NCI-H2196 treated with DMSO at 0.1 percent for 48 hours (cell line): Measurements from ENCODE around the gene RFPL4A.
"Not testable (repeated sequence)": the region's sequence is repeated elsewhere in the genome, so short reads cannot be mapped to it uniquely, and the experiment has no call there.

Source experiments
- DNase-seq: peaks from one replicate; lab custom pipeline; 2025; ENCODE audit not compliant: unreplicated experiment; lab: John Stamatoyannopoulos, UW

RFPL4A gene

DNA sequence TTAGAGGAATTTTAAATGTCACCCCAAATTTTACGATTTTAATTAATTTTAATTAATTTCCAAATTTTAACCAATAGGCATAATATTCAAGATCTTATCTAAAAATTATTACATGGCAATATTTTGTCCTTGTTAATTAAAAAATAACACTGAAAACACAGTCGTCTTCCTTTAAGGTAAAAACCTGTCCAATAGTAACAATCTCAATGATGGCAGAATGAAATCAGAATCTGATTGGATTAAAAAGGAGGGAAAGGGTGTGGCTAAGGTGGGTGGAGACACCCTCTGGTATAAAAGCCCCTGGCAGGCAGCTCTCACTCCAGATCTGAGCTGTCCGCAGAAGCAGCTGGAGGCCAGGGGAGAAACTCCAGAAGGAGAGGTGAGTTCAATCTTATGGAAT, at the start of gene RFPL4A:
Gene RFPL4A, plus strand, starts transcription at position 301 of the 400 bp plus-strand sequence. CDS start 2,704 bp downstream, outside the sequence.
- DNase-seq, result not testable (repeated sequence)

DNA sequence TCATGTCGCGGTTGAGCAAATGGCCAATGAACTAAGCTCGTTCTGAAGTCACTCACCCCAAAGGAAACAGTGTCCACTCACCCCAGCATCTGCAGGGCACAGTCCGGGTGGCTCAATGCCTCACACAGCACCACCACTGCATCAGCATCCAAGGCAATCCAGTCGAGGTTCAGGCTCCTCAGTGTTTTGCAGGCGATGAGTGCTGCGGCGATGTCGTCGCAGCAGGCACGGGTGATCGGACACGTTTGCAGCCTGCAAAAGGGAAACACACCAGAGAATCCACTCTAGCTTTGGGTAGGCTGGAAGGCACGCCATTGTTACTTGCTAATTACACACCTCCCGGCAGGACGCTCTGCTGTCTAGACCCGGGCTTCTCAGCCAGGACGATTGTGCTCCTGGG, 47.2 kb upstream of the RFPL4A start:
- DNase-seq, result no peak

DNA sequence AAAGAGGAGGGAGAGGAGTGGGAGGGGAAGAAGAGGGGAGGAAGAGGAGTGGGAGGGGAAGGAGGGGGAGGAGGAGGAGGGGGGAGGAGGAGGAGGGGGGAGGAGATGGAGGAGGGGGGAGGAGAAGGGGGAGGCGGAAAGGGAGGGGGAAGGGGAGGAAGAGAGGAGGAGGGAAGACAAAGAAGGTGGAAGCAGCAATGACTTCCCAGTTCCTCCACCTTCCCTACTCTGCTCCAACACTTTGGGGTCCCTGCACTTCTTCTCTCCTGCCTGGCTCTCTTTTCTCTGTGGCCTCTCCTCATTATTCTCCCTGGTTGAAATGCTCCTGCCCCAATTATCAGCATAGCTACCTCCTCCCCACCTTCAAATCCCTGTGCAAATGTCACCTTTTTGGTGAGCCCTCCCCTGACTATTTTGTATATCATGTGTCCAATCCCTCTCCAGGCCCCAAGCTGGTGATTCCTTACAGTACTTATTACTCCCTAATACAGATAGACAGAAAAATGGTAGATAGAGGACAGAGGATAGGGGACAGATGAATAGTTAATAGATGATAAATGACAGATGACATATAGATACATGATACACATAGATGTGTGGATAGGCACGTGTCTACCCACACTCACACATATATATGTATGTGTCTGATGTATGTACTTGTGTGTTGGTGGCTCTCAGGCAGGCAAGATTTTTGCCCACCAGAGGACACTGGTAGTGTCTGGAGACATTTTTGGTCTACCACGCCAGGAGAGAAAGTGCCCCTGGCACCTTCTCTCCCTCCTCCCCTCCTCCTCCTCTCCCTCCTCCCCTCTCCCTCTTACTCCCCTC, 45.9 kb upstream of the RFPL4A start:
- no peak for DNase-seq

DNA sequence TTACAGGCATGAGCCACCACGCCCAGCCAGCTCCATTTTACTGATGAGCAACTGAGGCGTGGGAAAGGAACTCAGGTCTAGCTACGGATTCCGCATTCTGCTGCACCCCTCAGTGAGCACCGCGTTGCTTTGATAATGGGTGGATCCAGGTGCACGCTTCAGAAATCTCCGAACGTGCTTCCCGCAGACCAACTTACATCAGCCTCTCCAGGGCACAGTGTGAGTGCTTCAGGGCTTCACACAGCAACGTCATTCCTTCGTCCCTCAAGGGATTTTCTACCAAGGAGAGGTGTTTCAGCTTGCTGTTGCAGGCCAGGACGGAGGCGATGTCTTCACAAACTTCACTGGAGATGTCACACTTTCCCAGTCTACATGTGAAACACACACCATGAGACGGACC, 42.4 kb upstream of the RFPL4A start:
- DNase-seq, result no peak

DNA sequence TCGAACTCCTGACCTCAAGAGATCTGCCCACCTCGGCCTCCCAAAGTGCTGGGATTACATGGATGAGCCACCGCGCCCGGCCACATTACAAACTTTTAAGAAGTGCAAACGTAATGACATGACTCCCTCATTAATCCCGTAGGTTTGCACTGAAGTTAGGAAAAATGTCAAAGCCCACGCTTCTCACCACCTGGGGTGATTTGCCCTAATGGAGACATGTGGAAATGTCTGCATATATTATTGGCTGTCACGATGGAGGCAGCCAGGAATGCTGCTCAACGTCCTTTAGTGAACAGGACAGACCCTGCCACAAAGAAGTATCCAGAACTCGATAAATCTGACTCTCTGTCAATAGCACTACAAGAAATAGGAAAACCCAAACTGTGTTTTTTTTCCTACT, 41.6 kb upstream of the RFPL4A start:
- no peak for DNase-seq

DNA sequence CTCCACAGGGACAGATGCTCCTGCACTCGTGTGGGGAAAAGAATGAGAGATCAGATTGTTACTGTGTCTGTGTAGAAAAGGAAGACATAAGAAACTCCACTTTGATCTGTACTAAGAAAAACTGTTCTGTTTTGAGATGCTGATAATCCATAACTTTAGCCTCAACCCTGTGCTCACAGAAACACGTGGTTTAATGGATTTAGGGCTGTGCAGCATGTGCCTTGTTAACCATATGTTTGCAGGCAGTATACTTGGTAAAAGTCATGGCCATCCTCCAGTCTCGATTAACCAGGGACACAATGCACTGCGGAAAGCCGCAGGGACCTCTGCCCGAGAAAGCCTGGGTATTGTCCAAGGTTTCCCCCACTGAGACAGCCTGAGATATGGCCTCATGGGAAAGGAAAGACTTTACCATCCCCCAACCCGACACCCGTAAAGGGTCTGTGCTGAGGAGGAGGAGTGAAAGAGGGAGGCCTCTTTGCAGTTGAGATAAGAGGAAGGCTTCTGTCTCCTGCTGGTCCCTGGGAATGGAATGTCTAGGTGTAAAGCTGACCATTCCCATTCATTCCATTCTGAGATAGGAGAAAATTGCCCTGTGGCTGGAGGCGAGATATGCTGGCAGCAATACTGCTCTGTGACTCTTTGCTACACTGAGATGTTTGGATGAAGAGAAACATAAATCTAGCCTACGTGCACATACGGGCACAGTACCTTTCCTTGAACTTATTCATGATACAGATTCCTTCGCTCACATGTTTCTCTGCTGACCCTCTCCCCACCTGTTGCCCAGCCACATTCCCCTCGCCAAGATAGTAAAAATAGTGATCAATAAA, 40.8 kb upstream of the RFPL4A start:
- not testable (repeated sequence) for DNase-seq

DNA sequence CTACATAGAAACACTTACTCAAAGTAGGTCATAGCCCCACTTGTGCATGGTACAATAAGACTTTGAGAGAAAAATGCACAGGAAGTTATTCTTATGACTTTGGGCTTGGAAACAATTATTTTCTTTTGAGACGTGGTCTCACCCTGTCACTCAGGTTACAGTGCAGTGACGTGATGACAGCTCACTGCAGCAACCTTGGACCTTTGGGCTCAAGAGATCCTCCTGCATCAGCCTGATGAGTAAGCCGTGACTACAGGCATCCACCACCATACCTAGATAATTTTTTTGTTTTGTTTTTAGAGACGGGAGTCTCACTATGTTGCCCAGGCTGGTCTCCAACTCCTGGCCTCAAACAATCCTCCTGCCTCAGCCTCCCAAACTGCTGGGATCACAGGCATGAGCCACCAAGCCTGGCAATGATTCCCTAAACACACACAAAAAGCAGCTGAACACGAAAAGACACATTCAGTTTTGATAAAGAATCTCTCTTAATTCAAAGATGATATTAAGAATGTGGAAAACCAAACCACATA, 38.6 kb upstream of the RFPL4A start:
- no peak for DNase-seq

DNA sequence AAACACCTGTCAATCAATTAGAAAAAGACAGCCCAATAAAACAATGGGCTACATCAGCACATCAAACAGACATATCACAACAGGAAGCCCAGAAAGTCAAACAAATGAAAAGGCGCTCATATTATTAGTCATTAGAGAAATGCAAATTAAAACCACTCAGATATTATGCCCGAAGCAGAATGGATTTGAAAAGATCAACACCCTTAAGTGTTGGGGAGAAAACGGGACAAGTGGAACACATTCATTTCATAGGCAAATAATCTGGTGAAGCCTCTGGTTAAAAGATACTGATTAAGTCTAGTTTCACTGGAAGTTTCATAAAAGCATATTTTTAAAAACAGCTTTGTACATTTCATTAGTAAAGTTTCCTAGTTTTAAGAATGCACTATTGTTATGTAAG, 38.1 kb upstream of the RFPL4A start:
- DNase-seq, result no peak

DNA sequence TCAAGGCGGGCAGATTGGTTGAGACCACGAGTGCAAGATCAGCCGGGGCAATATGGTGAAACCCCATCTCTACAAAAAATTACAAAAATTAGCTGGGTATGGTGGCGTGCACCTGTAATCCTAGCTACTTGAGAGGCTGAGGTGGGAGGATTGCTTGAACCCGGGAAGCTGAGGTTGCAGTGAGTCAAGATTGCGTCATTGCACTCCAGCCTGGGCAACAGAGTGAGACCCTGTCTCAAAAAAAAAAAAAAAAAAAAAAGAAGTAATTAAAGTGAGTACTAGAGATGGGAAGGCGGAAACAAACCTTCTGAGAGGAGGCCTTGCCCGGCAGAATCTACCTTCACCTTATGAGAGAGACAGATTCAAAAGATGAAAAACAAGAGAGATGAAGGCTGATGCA, 35.4 kb upstream of the RFPL4A start:
- no peak for DNase-seq

DNA sequence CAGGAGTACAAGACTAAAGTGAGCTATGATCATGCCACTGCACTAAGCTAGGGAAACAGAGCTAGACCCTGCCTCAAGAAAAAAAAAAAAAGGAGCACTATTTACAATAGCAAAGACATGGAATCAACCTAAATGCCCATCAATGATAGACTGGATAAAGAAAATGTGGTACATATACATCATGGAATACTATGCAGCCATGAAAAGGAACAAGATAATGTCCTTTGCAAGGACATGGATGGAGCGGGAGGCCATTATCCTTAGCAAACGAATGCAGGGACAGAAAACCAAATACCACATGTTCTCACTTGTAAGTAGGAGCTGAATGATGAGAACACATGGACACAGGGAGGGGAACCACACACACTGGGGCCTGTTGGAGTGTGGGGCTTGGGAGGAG, 28.5 kb upstream of the RFPL4A start:
- DNase-seq, result not testable (repeated sequence)

DNA sequence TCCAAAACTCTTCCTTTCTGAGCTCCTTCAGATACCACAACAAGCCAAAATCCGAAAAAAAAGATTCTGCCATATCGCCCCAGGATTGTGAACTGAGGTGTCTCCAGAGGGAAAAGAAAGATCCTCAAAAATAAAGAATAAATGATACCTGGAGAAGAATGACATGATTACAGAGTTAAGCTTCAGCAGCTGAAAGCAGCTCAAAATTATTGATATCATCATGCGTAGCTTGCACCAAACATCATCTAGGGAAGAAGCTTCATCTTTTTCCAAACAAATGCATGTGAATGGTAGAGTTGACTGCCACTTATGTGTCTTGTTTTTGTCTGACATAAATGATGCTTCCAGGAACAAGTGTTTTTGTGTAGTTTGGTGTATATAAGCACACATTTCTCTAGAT, 20.6 kb upstream of the RFPL4A start, which contains the start of gene NLRP9:
Gene NLRP9, minus strand, starts transcription at position 101 of the 400 bp plus-strand sequence. Its CDS starts 28 bp downstream, at position 73.
- DNase-seq, result no peak

DNA sequence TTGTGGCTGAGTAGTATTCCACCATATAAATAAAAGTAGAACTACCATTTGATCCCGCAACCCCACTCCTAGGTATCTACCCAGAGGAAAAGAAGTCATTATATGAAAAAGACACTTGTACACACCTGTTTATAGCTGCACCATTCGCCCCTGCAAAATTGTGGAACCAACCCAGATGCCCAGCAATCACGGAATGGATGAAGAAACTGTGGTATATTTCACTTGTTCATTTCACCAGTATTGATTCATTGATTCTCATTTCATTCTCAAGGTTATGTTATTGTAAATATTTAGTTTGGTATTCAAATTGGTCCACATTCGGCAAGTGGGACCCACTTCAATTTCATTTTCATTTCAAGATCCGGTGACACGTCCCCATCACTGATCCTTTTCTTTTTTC, 8.2 kb upstream of the RFPL4A start:
- DNase-seq, result no peak

DNA sequence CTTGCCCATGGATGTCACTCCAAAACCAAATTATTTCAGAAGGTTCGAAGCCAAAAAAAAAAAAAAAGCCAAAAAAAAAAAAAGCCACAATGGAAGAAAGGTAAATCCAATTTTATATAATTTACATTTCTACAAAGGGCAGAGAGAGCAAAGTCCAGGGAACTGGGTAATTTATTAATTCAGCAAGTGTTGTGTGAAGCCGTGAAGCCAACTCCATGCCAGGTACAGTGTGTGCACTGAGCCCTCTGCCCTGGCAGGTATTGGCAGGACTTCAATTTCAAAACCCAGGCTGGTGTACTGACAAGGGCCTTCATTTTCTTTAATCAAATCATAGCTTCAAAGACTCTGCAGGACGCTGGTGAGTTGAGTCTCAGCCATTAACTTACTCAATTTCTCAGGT, 5.5 kb upstream of the RFPL4A start:
- no peak for DNase-seq

DNA sequence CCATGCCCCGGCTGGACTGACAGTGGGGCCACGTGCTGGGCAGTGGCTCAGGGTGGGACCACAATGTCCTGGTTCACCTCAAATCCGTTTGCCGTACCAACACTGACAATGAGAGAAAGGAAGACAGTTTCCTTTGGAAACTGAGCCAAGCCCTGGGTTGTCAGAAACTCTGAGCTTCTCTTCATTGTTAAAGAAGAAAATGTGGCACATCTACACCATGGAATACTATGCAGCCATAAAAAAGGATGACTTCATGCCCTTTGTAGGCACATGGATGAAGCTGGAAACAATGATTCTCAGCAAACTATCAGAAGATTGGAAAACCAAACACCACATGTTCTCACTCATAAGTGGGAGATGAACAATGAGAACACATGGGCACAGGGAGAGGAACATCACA, 2.1 kb upstream of the RFPL4A start:
- DNase-seq, result not testable (repeated sequence)

DNA sequence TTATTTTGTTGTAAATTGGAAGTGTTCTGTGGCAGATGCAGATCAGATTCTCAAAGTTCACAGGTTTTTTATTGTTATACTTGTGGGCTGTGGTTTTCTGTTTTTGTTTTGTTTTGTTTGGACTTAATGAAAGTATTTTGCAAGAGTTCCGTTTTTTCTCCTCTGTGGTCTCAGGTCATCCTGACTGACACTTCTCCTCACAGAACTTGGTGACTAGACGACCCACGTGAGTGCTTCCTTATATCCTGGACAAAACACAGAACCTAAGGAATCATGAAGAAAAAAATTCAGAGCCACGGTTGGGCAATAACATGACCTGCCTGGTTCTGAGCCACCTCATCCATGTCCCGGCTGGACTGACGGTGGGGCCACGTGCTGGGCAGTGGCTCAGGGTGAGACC, 7.6 kb downstream of the RFPL4A start:
- no peak for DNase-seq

DNA sequence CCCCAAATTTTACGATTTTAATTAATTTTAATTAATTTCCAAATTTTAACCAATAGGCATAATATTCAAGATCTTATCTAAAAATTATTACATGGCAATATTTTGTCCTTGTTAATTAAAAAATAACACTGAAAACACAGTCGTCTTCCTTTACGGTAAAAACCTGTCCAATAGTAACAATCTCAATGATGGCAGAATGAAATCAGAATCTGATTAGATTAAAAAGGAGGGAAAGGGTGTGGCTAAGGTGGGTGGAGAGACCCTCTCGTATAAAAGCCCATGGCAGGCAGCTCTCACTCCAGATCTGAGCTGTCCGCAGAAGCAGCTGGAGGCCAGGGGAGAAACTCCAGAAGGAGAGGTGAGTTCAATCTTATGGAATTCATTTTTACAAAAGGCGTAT, 9.9 kb downstream of the RFPL4A start, which contains the start of gene RFPL4AL1:
Gene RFPL4AL1, plus strand, starts transcription at position 301 of the 400 bp plus-strand sequence. CDS start 2,687 bp downstream, outside the sequence.
- not testable (repeated sequence) for DNase-seq

DNA sequence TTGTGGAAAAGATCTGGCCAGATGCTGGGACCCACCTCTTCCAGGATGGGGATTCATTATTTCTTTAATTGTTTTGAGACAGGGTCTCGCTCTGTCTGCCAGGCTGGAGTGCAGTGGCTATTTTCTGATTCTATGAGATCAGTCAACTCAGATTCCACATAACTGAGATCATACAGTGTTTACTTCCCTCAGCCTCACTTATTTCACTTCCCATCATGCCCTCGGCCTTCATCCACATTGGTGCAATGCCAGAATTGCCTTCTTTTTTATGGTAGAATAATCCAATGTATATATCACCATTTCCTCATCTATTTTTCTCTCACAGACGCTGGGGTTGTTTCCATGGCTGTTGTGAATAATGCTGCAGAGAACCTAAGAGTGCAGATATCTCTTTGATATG, 10.7 kb downstream of the RFPL4A start:
- DNase-seq, result not testable (repeated sequence)

DNA sequence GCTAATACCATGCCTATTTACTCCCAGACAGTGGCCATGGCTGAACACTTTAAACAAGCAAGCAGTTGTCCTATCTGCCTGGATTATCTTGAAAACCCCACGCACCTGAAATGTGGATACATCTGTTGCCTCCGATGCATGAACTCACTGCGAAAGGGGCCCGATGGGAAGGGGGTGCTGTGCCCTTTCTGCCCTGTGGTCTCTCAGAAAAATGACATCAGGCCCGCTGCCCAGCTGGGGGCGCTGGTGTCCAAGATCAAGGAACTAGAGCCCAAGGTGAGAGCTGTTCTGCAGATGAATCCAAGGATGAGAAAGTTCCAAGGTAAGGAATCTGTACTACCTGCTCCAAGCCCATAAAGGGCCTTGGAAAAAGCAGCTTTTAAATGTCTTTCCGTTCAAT, 18.6 kb downstream of the RFPL4A start:
- DNase-seq, result no peak

DNA sequence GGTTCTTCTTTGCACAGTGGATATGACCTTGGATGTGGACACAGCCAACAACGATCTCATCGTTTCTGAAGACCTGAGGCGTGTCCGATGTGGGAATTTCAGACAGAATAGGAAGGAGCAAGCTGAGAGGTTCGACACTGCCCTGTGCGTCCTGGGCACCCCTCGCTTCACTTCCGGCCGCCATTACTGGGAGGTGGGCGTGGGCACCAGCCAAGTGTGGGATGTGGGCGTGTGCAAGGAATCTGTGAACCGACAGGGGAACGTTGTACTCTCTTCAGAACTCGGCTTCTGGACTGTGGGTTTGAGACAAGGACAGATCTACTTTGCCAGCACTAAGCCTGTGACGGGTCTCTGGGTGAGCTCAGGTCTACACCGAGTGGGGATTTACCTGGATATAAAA, 19.4 kb downstream of the RFPL4A start:
- DNase-seq, result no peak

DNA sequence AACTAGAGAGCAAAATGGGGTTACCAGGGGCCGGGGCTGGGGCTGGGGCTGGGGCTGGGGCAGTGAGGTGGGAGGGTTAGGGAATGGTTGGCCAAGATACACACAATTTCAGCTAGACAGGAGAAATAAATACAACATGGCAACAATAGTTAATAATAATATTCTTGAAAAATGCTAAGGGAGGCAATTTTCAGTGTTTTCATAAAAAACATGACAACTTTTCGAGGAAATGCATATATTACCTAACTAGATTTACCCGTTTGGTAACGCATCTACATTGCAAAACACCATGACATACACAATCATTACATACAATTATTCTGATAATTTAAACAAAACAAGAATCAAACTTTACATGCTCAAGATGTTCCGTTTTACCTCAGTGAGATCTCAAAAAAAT, 22.2 kb downstream of the RFPL4A start:
- no peak for DNase-seq

DNA sequence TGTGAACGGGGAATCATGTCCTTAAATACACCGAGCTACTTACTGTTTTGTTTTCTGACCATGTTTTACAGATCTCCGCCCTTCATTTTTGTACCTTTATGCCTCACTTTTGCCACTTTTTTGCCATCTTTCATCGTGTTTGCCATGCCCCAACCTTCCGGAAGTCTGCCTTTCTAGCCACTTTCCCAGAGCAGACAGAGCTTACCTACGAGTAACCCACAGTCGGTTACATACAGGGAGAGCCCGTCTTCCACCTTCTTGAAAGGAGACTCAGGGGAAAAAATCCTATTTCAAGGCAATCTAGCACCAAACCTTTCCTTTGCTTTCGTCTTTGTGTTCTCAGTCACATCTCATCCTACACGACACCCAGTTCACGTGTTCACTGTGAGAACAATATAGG, 36.1 kb downstream of the RFPL4A start:
- no peak for DNase-seq

DNA sequence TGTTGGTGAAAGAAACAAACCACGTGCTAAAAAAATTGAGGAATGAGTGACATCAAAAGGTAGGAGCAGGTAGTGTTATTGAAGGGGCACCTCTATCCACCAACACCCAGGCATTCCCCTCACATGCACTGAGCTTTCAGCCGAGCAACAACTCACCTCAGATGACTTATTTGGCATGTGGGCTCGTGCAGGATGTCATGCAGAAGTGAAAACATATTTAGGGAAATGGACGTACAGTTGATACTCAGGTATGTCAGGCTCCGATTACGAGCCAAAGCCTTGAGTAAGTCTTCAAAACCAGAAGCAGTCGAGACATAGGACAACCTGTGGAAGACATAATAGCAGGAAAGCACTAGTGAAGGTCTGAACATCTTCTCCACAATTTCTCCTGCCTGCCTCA, 42.5 kb downstream of the RFPL4A start:
- DNase-seq, result no peak
